Measurements from ENCODE around the gene ERFL.
A peak's percentile ranks its signal among the peaks of the same experiment; 100 is the strongest.

Gene ERFL

GRCh38 chr19:41895745-41896580 is 32.3 kb downstream of the ERFL start:
- DNase-seq, result no peak

GRCh38 chr19:41894350-41894749 is 33.9 kb downstream of the ERFL start:
- DNase-seq, result no peak

GRCh38 chr19:41893899-41894298 is 34.4 kb downstream of the ERFL start:
- DNase-seq, result peak in 1 of 5 donors; percentile 38

DNA sequence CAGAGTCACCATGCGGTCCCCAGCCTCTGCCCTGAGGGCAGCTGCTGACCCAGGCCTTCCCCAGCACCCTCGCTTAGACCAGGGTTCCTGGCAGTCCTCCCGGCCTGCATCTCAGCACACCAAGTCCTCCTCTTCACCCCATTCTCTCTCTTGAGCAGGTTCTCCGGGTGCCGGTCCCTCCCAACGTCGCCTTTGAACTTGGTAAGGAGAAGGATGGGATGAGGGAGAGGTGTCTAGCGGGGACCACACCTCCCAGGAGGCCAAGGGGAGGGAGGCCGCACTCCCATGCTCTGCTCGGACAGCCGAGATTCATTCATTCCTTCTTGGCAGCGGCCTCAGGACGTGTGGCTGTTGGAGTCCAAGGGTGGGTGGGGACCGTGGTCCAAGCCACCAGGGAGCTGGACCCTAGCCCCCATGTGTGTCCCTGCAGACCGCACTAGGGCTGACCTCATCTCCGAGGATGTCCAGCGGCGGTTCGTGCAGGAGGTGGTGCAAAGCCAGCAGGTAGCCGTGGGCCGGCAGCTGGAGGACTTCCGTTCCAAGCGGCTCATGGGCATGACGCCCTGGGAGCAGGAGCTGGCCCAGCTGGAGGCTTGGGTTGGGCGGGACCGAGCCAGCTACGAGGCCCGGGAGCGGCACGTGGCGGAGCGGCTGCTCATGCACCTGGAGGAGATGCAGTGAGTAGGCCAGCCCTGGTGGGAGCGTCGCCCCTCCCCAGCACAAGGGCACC is 35.9 kb downstream of the ERFL start:
- no peak for DNase-seq

- DNase-seq, result no peak
These were observed 37.3 kb downstream of the ERFL start for GRCh38 chr19:41890936-41891335.

DNA sequence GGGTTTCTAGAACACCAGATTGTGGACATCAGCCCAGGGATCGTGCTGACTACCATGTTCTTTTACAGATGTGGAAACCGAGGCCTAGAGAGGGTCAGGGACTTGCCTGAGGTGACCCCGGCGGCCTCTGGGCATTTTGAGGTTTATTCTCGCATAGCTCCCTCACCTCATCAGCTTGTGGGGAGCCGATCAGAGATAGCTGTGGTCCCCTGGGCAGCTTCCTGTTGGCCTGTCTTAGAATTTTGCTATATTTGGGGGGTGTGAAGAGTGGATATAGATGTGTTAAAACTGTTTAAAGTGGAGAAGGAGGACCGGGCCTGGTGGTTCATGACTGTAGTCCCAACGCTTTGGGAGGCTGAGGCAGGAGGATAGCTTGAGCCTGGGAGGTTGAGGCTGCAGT is 38.4 kb downstream of the ERFL start:
- no peak for DNase-seq

DNA sequence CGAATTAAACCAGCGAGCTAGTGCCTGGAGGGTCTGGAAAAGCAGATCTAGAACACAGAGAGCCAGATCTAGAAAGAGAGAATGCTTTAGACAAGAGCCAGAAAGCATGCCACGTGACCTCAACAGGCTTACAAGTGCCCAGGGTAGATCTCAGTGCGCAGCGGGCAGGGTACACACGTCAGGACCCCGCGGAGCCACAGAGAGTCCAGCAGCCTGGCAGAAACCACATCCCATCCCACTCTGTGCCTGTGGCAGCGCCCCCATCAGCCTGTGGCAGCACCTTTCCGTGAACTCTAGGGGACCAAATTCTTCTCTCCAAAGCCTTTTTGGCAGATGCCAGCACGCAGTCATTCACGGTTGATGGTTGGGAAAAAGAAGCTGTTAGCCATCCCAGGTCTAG is 39.3 kb downstream of the ERFL start:
- DNase-seq, result no peak

DNA sequence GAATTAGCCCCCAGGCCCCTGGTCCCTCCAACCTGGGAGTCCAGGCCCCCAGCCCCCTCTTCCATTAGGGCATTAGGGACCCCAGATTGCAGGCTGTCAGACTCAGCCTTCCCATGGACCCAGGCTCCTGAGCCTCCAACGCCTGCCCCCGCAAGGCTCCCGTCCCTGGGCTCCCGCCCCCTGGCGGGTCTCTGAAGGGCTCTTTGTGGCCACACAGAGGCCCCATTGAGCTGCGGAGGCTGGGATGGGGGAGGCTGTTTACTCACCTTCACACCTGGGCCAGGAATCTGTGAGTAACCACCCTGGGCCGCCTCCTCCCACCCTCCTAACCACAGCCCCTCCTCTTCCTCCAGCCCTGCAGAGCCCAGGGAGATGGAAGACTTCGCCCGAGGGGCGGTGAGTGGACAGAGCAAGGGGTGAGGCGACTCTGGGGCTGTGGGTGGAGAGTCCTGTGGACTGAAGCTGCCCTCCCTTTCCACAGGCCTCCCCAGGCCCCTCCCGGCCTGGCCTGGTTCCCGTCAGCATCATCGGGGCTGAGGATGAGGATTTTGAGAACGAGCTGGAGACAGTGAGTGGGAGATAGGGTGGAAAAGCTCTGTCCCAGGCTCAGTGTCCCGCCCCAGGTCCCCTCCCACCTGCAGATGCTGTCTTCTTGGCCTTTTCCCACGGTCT is 40.4 kb downstream of the ERFL start:
- DNase-seq, result peak; percentile 62 to 77 (median 76)

- peak; percentile 31 to 83 (median 60) for DNase-seq
These were observed 41.2 kb downstream of the ERFL start for GRCh38 chr19:41886761-41887710.

DNA sequence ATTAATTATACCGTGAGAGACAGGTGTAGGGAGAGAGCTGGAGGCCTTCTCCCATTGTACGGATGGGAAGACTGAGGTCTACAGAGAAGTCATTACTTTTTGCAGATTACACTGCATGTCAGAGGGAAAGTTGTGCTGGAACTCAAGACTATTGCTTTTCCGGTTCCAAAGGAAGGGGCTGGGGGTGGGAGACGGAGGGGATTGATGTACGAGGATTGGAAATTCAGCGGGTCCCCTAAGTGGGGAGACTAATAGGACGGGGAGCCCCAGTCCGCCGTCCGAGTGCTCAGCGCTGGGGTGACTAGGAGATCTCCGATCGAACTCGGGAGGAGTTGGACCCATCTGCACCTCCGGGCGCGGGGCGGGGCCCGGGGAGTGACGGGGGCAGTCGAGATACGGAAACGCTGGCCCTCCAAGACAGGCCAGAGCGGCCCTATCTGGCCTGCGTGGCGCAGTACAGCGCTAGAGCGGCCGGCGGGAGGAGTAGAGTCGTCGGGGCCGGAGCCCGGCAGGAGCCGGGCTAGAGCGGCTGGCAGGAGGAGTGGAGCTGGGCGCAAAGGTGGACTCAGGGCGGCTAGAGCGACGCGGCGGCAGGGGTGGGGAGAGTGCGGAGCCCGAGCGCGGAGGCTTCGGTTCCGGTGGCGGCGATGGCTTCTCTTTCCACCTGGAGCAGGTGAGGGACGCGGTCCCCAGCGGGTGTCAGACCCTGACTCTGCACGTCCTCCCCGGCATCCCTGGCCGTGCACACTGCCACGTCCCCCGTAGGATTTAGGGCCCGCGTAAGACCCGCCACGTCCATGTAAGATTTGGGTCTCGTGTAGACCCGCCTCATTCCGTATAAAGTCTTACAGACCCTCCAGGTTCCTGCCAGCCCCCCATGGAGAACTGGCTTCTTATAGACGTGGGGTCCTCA is 44.2 kb downstream of the ERFL start:
- peak; percentile 71 to 97 (median 75) for DNase-seq

- no peak for DNase-seq
These were observed 44.8 kb downstream of the ERFL start for GRCh38 chr19:41883463-41883820.

- peak; percentile 46 to 64 (median 53) for DNase-seq
These were observed 45.4 kb downstream of the ERFL start, which contains the start of gene ARHGEF1 for GRCh38 chr19:41882568-41883462. Gene ARHGEF1, plus strand, starts transcription at chr19:41883184. Its CDS starts 4,899 bp downstream, at chr19:41888083.

GRCh38 chr19:41880329-41880708 is 47.9 kb downstream of the ERFL start:
- no peak for DNase-seq

DNA sequence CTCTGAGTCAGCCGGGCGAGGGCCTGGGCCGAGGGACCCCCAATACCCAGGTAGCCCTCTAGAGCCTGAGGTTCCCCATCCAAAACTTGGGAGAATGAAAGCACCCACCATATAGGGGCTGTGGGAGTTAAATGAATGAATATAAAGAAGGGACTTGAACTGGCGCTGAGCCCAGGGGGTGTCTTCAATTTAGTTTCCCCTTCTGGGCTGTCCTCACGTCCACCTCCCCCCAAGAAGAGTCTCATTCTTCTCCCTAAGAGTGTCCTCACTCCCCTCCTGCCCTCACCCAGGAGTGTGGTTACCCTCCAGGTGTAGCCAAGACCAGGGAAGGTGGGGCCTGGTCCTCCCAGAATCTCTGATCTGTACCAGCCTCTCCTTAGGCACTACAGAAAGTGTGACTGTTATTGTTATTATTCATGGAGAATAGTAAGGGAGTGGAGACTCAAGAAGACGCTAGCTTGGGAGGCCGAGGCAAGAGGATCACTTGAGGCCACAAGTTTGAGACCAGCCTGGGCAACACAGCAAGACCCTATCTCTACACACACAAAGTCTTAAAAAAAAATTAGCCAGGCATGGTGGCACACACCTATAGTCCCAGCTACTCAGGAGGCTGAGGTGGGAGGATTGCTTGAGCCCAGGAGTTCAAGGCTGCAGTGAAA is 48.5 kb downstream of the ERFL start:
- no peak for DNase-seq

DNA sequence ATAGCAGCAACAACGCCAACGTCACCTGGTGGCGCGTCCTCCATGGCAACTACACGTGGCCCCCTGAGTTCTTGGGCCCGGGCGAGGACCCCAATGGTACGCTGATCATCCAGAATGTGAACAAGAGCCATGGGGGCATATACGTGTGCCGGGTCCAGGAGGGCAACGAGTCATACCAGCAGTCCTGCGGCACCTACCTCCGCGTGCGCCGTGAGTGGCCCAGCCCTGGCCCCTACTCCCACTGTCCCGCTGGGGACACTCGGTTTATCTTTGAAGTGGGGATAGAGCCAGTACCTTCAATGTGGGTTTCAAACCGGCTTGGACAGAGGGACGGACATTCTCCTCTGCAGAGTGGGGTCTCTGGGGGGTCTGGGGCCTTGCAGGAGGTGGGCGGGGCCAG is 49.2 kb downstream of the ERFL start:
- no peak for DNase-seq

GRCh38 chr19:41877916-41878905 is 50.0 kb downstream of the ERFL start:
- no peak for DNase-seq

GRCh38 chr19:41876847-41877832 is 51.1 kb downstream of the ERFL start, which contains the start of gene CD79A:
Gene CD79A, plus strand, starts transcription at chr19:41877279. Its CDS starts 26 bp downstream, at chr19:41877305.
- DNase-seq, result no peak
